SK-N-SH treated with all-trans-retinoic acid at 6 μM for 48 hours (cell line): ENCODE data around the gene LY86.

Experiments
- ATAC-seq: fragments of 200-7000 bp; cut with Tn5 transposase; 3 replicates; pipeline ENCODE4 v1.9.1; 2020; ENCODE audit warnings: mild to moderate bottlenecking, moderate library complexity
- ARNTL ChIP-seq: fragments of 450-650 bp; formaldehyde crosslinking; IDR thresholded peaks from 2 replicates; pipeline ENCODE4 v1.5.0; 2020; ENCODE audit warnings: low read depth, mild to moderate bottlenecking, moderate library complexity, borderline replicate concordance
- BACH2 ChIP-seq: fragments of 250-450 bp; sonication (Bioruptor Pico); IDR thresholded peaks from 2 replicates; pipeline ENCODE4 v1.9.0; 2021; ENCODE audit warnings: mild to moderate bottlenecking, borderline replicate concordance
- CSDC2 ChIP-seq: fragments of 250-450 bp; sonication (Bioruptor Pico); IDR thresholded peaks from 2 replicates; pipeline ENCODE4 v1.5.0; 2020; ENCODE audit warnings: mild to moderate bottlenecking, moderate library complexity
- ESRRG ChIP-seq: fragments of 250-450 bp; sonication (Bioruptor Pico); IDR thresholded peaks from 2 replicates; pipeline ENCODE4 v1.6.1; 2021; ENCODE audit warnings: mild to moderate bottlenecking
- GLIS3 ChIP-seq: fragments of 250-450 bp; sonication (Bioruptor Pico); IDR thresholded peaks from 2 replicates; pipeline ENCODE4 v1.5.0; 2020; ENCODE audit warnings: mild to moderate bottlenecking, moderate library complexity
- ISL1 ChIP-seq: fragments of 250-450 bp; sonication (Bioruptor Pico); IDR thresholded peaks from 2 replicates; pipeline ENCODE4 v2.1.2; 2022; ENCODE audit warnings: mild to moderate bottlenecking, moderate library complexity
- OSR1 ChIP-seq: fragments of 250-450 bp; sonication (Bioruptor Pico); IDR thresholded peaks from 2 replicates; pipeline ENCODE4 v1.8.0; 2022; ENCODE audit warnings: moderate library complexity, mild to moderate bottlenecking, inconsistent platforms
- PPARA ChIP-seq: fragments of 250-450 bp; sonication (Bioruptor Pico); IDR thresholded peaks from 2 replicates; pipeline ENCODE4 v1.5.0; 2020; ENCODE audit warnings: mild to moderate bottlenecking, borderline replicate concordance
- RARB ChIP-seq: fragments of 250-450 bp; sonication (Bioruptor Pico); IDR thresholded peaks from 2 replicates; pipeline ENCODE4 v1.8.0; 2021; ENCODE audit warnings: mild to moderate bottlenecking, moderate library complexity
- SNAI2 ChIP-seq: fragments of 250-450 bp; sonication (Bioruptor Pico); IDR thresholded peaks from 2 replicates; pipeline ENCODE4 v1.5.0; 2020; ENCODE audit warnings: mild to moderate bottlenecking, moderate library complexity
- TCF4 ChIP-seq: fragments of 250-450 bp; sonication (Bioruptor Pico); IDR thresholded peaks from 2 replicates; pipeline ENCODE4 v1.8.0; 2021; ENCODE audit warnings: mild to moderate bottlenecking, moderate library complexity, borderline replicate concordance
- TOX ChIP-seq: fragments of 250-450 bp; sonication (Bioruptor Pico); IDR thresholded peaks from 2 replicates; pipeline ENCODE4 v1.8.0; 2021; ENCODE audit warnings: mild to moderate bottlenecking, moderate library complexity, borderline replicate concordance
- ZC3H10 ChIP-seq: fragments of 250-450 bp; sonication (Bioruptor Pico); IDR thresholded peaks from 2 replicates; pipeline ENCODE4 v1.5.1; 2021; ENCODE audit warnings: mild to moderate bottlenecking, moderate library complexity
- ZFP3 ChIP-seq: fragments of 250-450 bp; sonication (Bioruptor Pico); IDR thresholded peaks from 2 replicates; pipeline ENCODE4 v1.5.0; 2020; ENCODE audit warnings: mild to moderate bottlenecking, moderate library complexity
- ZFP30 ChIP-seq: fragments of 450-650 bp; formaldehyde crosslinking; IDR thresholded peaks from 2 replicates; pipeline ENCODE4 v1.5.0; 2022; ENCODE audit warnings: mild to moderate bottlenecking, moderate library complexity
- ZNF565 ChIP-seq: fragments of 450-650 bp; formaldehyde crosslinking; conservative IDR thresholded peaks from 2 replicates; pipeline ENCODE4 v1.5.0; 2020; ENCODE audit warnings: low read depth, mild to moderate bottlenecking, moderate library complexity
- ZNF70 ChIP-seq: fragments of 450-650 bp; formaldehyde crosslinking; IDR thresholded peaks from 2 replicates; pipeline ENCODE4 v1.5.0; 2020; ENCODE audit warnings: mild to moderate bottlenecking, moderate library complexity
- ZNF8 ChIP-seq: fragments of 450-650 bp; formaldehyde crosslinking; IDR thresholded peaks from 2 replicates; pipeline ENCODE4 v1.5.0; 2020; ENCODE audit warnings: mild to moderate bottlenecking, moderate library complexity
- TF ChIP-seq, protein P1 (sequence below): fragments of 250-450 bp; sonication (Bioruptor Pico); IDR thresholded peaks from 2 replicates; pipeline ENCODE4 v1.8.0; 2021; ENCODE audit warnings: low read depth, mild to moderate bottlenecking, moderate library complexity, borderline replicate concordance
- TF ChIP-seq, protein P2 (sequence below): fragments of 250-450 bp; sonication (Bioruptor Pico); IDR thresholded peaks from 2 replicates; pipeline ENCODE4 v1.5.1; 2021; ENCODE audit warnings: mild to moderate bottlenecking, moderate library complexity
- TF ChIP-seq, protein P3 (sequence below): fragments of 250-450 bp; sonication (Bioruptor Pico); IDR thresholded peaks from 2 replicates; pipeline ENCODE4 v1.5.0; 2020; ENCODE audit warnings: mild to moderate bottlenecking, moderate library complexity
- TF ChIP-seq, protein P4 (sequence below): fragments of 250-450 bp; sonication (Bioruptor Pico); IDR thresholded peaks from 2 replicates; pipeline ENCODE4 v1.5.1; 2020; ENCODE audit warnings: low read depth, mild to moderate bottlenecking, moderate library complexity

The LY86 gene

DNA sequence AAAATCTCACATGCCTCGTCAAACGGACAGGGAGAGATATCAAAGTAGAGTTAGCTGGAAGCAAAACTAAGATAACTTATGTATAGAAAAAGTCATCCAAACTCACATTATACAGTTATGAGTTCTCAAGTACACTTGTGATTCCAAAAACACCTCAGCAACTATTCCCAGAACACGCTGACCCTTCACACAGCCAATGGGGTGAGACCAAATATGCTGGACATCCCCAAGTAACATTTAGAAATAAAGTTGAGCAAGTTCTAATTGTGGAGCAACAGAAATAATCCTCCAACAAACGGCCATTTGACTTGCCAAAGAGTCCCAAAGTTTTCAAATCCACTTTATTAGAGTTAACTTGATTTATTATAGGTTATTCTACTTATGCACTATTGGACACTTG lies 52.4 kb downstream of the LY86 start:
- TF ChIP-seq ZNF70 (CRISPR knock-in tag) (no peak), OSR1 (CRISPR knock-in tag) (no peak), TCF4 (no peak), SNAI2 (CRISPR knock-in tag) (no peak), ZNF8 (no peak), TOX (CRISPR knock-in tag) (no peak), CSDC2 (no peak), ZC3H10 (CRISPR knock-in tag) (no peak), ZNF565 (CRISPR knock-in tag) (no peak), PPARA (CRISPR knock-in tag) (no peak), ZFP3 (no peak), ARNTL (CRISPR knock-in tag) (no peak), ZFP30 (CRISPR knock-in tag) (no peak), ISL1 (CRISPR knock-in tag) (no peak)
- TF ChIP-seq, protein P1, sequence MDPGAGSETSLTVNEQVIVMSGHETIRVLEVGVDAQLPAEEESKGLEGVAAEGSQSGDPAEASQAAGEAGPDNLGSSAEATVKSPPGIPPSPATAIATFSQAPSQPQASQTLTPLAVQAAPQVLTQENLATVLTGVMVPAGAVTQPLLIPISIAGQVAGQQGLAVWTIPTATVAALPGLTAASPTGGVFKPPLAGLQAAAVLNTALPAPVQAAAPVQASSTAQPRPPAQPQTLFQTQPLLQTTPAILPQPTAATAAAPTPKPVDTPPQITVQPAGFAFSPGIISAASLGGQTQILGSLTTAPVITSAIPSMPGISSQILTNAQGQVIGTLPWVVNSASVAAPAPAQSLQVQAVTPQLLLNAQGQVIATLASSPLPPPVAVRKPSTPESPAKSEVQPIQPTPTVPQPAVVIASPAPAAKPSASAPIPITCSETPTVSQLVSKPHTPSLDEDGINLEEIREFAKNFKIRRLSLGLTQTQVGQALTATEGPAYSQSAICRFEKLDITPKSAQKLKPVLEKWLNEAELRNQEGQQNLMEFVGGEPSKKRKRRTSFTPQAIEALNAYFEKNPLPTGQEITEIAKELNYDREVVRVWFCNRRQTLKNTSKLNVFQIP (CRISPR knock-in tag), result no peak
- TF ChIP-seq, protein P2, sequence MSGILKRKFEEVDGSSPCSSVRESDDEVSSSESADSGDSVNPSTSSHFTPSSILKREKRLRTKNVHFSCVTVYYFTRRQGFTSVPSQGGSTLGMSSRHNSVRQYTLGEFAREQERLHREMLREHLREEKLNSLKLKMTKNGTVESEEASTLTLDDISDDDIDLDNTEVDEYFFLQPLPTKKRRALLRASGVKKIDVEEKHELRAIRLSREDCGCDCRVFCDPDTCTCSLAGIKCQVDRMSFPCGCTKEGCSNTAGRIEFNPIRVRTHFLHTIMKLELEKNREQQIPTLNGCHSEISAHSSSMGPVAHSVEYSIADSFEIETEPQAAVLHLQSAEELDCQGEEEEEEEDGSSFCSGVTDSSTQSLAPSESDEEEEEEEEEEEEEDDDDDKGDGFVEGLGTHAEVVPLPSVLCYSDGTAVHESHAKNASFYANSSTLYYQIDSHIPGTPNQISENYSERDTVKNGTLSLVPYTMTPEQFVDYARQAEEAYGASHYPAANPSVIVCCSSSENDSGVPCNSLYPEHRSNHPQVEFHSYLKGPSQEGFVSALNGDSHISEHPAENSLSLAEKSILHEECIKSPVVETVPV (CRISPR knock-in tag), result no peak
- TF ChIP-seq, protein P3, sequence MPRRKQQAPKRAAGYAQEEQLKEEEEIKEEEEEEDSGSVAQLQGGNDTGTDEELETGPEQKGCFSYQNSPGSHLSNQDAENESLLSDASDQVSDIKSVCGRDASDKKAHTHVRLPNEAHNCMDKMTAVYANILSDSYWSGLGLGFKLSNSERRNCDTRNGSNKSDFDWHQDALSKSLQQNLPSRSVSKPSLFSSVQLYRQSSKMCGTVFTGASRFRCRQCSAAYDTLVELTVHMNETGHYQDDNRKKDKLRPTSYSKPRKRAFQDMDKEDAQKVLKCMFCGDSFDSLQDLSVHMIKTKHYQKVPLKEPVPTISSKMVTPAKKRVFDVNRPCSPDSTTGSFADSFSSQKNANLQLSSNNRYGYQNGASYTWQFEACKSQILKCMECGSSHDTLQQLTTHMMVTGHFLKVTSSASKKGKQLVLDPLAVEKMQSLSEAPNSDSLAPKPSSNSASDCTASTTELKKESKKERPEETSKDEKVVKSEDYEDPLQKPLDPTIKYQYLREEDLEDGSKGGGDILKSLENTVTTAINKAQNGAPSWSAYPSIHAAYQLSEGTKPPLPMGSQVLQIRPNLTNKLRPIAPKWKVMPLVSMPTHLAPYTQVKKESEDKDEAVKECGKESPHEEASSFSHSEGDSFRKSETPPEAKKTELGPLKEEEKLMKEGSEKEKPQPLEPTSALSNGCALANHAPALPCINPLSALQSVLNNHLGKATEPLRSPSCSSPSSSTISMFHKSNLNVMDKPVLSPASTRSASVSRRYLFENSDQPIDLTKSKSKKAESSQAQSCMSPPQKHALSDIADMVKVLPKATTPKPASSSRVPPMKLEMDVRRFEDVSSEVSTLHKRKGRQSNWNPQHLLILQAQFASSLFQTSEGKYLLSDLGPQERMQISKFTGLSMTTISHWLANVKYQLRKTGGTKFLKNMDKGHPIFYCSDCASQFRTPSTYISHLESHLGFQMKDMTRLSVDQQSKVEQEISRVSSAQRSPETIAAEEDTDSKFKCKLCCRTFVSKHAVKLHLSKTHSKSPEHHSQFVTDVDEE (CRISPR knock-in tag), result no peak
- ATAC-seq, result no peak

DNA sequence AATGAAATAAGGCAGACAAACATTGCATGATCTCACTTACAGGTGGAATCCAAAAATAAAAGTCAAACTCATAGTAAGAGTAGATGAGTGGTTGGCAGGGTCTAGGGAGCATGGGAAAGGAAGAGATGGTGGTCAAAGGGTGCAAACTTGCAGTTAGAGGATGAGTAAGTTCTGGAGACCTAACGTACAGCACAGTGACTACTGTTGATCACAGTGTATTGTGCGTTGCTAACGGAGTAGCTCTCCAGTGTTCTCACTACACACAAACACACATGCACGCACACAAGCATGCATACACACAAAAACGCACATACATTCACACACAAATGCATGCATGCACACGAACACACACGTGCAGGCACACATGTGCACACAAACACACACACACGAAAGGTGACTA lies 54.9 kb downstream of the LY86 start:
- no peak for ATAC-seq
- TF ChIP-seq OSR1 (CRISPR knock-in tag) (no peak), ARNTL (CRISPR knock-in tag) (no peak), RARB (CRISPR knock-in tag) (no peak), ZC3H10 (CRISPR knock-in tag) (no peak), CSDC2 (no peak), GLIS3 (CRISPR knock-in tag) (no peak), PPARA (CRISPR knock-in tag) (no peak), ZFP3 (no peak), ESRRG (CRISPR knock-in tag) (no peak), BACH2 (CRISPR knock-in tag) (no peak), ZNF565 (CRISPR knock-in tag) (no peak), SNAI2 (CRISPR knock-in tag) (no peak), ZFP30 (CRISPR knock-in tag) (no peak), ZNF8 (no peak)
- TF ChIP-seq, protein P1 (CRISPR knock-in tag), result no peak
- TF ChIP-seq, protein P3 (CRISPR knock-in tag), result no peak
- TF ChIP-seq, protein P4, sequence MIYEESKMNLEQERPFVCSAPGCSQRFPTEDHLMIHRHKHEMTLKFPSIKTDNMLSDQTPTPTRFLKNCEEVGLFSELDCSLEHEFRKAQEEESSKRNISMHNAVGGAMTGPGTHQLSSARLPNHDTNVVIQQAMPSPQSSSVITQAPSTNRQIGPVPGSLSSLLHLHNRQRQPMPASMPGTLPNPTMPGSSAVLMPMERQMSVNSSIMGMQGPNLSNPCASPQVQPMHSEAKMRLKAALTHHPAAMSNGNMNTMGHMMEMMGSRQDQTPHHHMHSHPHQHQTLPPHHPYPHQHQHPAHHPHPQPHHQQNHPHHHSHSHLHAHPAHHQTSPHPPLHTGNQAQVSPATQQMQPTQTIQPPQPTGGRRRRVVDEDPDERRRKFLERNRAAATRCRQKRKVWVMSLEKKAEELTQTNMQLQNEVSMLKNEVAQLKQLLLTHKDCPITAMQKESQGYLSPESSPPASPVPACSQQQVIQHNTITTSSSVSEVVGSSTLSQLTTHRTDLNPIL (CRISPR knock-in tag), result no peak
- TF ChIP-seq, protein P2 (CRISPR knock-in tag), result no peak
- TF ChIP-seq, all 23 proteins: peak for 0
